ENCODE measurements around the gene SPRYD3.

SPRYD3 gene

DNA sequence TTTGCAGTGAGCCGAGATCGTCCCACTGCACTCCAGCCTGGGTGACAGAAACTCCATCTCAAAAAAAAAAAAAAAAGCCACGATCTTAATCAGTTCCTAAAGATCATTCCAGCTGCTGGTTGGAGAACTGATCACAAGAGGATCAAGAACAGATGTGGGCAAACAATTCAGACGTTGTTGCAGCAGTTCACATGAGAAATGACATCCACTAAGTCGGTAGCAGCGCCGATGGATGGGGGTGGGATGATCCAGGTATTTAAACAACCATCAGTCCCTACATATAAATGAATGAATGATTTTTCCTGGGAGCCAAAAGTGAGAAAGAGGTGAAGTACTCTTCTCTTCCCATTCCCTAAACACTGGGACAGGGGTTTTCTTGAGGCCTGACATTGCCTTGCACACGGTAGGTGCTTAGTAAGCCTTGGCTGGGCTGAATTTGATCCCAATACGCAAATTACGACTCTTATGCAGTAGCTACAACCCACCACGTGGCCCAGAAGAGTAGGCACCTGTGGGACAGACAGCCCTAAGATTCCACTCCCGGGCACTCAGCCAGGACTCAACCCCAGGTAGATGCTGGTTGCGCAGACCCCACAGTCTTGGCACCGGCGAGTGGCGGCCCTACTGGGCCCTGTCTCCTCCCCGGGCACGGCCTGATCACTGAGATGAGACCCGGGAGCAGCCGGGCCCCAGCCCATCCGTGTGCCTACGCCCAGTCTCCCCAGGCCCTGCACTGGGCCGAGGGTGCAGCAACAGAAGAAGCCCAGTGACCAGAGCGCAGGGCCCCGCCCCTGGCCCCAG lies 565 bp downstream of the SPRYD3 start:
- DNase-seq (ENCODE audit: low read depth) = no peak

DNA sequence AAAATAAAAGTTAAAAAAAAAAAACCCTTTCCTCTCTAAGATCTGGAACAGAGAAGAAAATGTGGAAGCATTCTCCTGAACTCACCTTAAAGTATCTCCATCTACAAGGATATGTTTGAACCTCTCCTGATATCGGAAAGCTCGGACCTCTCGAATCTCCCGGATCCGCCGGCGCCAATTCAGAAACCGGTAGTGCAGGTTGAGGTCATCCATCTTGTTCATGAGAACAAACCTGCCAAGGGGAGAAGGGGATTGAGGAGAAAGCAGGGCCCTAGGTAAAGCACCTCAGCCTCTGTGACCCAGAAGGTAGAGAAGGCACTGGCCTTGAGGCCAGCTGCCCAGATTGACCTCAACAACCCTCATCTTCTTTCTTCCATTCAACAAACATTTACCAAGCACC lies 2.2 kb downstream of the SPRYD3 start:
- no peak for DNase-seq (ENCODE audit: low read depth)

DNA sequence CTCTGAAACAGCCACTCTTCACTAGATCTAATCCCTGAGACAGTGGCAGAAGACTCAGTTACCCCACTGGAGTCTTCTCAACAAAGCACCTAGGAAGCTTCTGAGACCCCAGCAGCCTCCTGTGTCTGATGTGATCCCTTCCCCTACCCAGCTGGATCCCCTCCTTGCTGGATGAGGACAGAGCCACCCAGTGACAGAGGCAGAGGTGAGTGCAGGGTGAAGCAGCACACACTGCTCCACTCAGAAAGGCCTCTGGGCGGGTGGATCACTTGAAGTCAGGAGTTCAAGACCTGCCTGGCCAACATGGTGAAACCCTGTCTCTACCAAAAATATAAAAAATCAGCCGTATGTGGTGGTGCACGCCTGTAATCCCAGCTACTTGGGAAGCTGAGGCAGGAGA lies 2.7 kb downstream of the SPRYD3 start:
- DNase-seq (ENCODE audit: low read depth) = no peak

DNA sequence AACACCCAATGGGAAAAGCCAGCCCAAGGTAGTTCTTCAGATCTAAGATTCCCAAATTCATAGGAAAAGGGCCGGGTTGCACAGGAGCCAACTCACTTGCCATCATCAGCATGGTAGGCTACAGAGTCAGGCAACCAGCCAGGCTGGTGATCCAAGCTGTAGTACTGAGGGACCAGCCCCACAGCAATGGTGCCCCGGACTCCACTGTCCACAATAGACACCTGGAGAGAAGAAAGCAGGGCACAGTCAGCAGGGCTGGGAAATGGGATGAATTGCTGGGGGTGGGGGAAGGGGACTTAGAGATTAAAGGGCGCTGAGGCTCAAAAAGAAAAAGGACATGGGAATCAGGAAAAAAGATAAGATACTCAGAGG lies 4.2 kb downstream of the SPRYD3 start:
- DNase-seq (ENCODE audit: low read depth) = no peak

DNA sequence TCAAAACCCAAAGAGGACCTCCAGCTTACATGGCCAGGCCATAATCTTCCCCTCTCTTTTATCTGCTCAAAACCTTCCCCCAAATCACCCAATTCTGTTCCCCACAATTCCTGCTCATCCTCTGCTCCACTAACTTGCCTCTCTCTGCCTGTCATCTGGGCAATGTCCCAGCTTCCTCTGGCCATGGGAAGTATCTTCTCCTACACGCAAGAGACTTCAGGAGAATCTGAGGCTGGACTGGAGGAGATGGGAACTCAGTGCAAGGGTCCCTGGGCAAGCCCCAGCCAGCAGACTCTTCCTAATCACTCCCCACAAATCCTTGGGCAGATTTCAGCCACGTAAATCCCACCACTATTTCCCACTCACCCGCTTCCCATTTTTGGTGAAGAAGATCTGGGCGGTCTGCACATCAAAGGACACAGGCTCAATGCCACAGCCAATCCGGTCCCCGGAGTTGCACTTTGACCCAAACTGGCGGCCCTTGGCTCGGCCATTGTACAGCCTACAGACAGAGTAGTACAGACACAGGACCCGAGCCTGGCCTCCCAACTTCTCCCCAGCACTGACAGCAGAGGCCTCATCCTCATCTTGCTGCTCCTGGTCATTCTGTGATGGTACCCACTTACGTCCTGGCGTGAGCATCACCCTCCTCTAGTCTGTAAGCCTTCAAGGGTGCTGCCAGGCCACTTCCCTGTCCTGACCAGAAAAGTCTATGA lies 4.7 kb downstream of the SPRYD3 start:
- no peak for DNase-seq (ENCODE audit: low read depth)

DNA sequence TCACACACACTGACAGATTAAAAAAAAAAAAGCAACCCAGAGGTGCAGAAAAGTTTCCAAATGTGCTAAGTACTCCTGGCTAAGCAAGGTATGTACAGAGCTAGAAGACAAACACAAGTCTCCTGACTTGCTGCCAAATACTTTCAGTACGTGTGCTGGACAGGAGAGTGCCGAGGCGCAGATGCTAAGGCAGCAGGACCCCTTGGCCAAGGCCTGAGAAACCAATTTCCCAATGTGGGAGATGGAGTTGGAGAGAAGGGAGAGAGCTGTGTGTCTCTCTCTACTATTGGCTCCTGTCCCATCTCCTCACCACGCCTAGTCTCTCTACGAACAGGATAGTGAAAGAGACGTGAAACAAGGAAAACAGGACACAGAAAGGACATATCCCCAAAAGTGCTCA lies 5.3 kb downstream of the SPRYD3 start:
- no peak for DNase-seq (ENCODE audit: low read depth)

DNA sequence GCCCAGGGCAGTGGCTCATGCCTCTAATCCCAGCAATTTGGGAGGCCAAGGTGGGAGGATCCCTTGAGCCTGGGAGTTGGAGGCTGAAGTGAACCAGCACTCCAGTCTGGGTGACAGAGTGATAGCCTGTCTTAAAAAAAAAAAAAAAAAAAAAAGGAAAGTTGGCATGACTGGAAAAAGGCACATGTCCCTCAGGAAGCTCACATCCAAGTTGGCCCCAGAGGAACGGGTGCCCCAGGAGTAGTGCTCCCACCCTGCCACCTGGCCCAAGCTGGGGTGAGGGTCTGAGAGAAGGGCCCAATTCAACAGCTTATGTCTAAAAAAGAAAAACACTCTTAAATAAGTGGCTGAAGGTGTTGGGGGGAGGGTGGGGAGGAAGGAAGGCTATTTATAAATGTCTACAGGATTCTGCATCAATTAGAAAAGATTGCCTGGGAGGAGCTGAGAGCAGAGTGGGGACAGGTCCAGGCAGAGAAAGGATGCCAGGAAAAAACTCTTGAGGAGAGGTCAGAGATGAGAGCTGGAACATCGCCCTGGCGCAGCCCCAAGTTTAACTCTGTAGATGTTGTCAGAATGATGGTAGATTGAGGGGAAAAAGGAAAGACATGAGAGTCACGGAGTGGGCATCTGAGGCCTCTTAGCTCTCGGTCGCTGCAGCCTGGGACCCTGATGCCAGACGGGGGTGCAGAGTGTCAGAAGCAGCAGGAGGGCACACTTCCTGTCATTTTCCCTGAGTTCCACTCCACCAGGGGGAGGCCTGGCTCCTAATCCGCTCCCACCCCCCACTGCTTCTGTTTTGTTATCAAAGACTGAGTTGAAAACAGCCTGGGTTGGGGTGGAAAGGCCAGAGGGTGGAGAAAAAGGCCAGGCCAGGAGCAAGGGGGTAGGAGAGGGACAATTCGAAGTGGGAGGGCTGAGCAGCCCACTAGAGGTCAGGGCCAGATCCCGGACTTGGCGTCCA lies 7.3 kb downstream of the SPRYD3 start:
- no peak for DNase-seq (ENCODE audit: low read depth)

DNA sequence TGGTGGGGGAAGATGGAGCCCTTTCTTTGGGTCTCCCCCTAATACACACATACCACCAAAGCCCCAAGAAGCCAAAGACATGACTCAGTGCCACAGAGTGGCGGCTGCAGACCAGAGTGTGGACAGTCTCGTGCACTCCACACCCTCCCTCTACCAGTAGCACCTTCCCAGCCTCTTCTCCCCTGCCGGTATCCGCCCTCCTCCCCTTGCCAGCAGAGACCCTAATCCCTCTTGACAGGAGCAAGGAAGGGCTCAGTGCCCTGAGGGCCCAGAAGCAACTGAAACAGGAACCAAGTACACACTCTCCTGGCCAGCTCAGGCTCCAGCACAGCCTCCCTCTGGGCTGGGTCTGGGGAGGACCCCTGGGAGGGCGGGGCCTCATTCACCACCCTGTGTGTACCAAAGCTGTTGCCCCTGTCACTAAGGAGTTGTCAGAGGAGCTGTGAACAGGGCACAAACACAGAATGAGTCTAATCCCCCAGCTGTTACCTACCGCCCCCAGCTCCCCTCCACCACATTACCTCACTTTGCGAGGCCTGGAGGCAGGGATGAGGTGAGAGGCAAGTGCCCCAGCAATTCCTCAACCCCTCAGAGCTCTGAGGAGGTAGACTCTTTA lies 8.2 kb downstream of the SPRYD3 start:
- no peak for DNase-seq (ENCODE audit: low read depth)

DNA sequence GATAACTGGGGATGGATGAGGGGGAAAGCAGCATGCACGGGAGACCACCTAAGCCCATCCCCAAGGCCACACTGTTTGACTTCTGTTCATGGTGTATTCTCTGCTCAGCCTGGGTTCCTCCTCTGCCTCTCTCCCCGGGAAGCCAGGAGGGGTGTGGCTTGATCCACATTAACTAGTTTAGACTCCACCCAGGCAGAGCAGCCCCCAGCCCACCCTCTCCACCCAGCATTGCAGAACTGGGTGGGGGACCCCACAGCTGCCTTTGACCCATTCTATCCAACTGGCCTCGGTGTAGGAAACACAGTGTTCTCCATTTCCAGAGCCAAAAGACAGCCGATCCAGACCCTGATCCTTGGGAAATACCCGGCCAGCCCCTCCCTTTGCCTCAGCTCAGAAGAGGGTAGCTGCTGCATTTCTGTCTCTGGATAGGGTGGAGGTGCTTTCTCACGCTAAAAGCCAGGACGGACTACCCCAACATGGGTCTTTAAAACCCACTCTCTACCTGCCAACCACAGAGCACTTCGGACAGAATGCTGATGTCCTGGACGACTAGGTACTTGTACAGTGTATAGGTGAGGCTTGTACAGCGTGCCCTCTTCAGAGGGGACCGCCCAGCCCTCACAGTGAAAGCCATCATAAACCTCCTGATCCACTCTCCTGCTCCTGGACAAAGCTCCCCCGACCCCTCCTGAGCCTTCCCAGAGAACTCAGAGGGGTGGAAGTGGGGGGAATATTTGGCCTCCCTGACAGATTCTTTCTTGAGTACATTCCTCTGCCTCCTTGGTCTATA lies 9.4 kb downstream of the SPRYD3 start:
- DNase-seq (ENCODE audit: low read depth) = no peak

DNA sequence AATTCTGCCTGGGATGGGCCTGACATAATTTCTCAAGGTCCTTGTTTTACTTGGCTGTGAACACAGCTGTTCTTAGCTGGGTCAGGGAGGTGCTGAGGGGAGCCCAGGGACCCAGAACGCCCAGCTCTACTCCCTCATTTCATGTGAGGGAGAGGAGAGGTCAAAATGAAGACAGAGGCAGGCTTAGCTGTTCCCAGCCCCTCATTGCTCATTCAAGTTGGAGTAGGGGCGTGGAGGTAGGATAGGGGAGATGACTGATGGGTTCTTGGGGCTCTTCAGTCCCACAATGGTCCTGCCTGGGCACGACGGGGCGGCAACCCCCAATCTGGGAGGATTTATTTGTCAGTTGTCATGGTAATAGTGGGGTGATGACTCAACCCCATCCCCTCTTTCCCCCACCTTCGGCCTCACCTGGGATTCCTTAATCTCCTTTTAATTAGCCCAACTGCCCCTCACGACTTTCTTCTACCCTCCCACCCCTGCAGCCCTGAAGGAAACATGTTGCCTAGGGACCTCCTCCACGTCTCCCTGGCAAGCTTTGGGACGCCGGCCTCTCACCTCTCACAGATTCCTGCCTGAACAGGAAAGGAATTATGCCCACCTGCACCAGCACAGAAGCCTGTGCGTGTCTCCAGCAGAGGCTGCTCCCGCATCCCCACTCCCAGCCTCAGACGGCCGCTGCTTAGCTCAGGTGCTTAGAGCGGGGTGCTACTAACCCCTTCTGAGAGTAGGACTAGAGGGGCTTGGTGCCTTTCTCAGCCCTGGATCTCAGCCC lies 10.2 kb downstream of the SPRYD3 start:
- DNase-seq (ENCODE audit: low read depth) = no peak

DNA sequence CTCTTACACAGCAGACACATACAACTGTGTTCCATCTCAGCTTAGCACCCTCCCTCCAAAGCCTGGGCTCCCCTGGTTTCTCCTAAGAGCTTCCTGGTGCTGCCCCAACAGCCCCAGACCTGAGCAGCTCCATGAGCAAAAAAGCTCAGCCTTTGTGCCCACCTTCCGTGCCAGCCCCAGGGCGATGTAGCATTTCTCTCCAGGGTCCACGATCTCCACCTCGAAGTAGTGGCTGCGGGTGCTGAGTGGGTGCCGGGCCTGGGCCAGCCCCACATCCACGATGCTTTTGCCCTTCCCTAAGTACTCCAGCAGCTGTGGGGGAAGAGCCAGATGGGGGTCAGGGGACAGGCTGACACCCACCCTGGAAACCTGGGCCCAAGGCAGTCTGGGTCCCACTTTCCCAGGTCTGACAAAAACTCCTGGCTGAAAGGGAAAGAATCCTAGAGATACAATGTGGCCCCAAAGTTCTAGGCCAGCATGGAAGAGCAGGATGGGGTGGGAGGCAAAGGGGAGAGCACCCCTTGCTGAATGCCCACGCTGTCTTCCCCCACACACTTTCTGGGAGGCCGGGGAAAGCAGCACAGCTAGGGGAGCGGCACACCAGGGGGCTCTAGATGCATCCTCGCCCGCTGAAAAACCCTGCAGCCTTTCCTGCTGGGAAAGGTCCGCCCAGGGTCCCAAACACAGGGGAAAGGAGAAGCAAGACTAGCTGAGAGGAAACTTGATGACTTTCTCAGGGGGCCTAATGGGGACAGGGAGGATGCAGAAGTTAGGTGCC lies 11.0 kb downstream of the SPRYD3 start:
- DNase-seq (ENCODE audit: low read depth) = no peak

DNA sequence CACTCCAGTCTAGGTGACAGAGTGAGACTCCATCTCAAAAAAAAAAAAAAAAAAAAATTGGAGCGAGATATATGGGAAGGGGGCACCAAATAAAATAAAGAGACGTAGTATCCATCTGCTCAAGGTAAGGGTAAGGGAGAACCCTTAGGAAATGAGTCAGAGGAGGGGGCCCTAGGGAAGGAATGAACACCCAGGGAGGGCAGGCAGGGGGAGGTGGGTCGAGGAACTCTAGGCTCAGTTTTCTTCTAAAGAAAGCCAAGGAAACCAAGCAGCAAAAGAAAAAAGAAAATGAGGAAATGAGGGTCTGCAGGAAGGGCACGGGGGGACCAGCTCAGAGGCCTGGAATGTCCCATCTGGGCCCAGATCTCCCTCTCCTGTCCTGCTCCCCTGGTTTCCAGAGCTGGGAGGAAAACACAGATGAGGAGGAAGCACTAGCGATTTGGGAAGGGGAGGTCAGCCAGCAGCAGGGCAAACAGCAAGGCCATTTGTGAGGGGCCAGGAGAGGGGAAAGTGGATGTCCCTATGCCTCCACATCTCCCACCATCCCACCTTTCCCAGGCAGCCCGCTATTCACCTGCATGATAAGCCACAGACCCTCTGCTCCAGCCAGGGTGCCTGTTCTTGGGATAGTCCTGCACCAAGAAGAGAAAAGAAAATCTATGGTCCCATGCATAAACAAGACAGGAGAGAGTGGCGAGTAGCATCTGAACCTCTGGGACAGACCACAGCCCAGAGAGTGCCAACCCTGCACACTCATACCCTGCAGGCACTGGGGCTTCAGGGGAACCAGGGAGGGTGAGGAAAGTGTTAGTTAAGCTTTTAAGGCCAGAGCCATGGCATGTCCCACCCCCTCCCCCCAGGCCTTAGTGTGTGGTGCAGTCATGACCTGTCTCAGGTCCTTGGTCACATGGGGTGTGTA lies 11.9 kb downstream of the SPRYD3 start:
- no peak for DNase-seq (ENCODE audit: low read depth)

DNA sequence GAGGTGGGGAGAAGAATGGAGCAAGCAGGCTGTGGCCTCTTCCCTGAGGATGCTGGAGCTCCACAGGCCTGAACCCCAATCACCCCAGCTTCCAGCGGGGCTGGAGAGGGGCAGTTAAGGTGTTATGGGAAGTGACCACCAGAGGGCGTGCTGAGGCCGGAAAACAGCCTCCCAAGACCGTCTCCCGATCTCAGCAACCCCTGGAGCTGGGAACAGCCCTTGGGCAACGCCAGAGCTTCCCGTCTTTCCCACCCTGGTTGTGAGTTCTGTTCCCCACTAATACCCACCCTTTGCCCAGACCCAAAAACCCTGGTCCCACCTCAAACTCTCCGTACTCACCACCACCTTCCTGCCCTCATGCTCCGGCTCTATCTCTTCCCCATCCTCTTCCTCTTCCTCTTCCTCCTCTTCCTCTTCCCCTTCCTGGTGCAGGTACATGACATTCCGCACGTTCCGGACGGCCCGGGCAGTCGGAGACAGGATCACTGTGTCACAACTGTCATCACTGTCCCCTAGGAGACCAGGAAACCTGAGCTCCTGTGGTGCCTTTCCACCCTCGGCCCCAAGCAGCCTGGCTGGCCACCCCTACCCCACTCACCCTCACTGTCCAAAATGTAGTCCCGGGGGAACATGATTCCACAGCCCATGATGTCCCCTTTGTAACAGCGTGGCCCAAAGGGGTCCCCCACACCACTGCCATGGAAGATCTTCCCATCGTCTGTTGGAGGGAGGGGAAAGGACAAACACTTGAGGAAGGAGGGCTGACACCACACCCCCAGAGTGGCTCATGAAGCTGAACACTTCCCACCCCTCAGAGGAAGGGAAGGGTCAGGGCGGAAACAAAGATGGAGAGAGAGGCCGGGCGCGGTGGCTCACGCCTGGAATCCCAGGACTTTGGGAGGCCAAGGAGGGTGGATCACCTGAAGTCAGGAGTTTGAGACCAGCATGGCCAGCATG lies 12.9 kb downstream of the SPRYD3 start:
- DNase-seq (ENCODE audit: low read depth) = no peak

DNA sequence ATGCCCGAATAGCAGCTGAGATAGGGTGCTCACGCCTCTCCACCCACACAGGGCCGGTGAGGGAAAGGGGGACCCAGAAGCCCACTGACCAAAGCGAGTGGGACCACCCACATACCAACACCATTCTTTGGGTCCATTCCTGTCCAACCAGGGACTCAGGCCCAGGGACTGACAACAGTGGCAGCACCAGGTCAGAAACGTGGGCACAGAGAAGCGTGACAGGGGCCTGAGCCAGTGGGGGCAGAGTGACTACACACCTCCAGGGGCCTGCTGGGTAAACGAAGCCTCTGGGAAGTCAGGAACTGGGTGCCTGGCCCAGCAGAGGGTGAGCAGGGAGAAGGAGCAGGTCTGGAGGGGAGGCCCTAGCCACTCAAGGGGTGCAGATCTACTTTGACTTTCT lies 13.7 kb downstream of the SPRYD3 start:
- no peak for DNase-seq (ENCODE audit: low read depth)

DNA sequence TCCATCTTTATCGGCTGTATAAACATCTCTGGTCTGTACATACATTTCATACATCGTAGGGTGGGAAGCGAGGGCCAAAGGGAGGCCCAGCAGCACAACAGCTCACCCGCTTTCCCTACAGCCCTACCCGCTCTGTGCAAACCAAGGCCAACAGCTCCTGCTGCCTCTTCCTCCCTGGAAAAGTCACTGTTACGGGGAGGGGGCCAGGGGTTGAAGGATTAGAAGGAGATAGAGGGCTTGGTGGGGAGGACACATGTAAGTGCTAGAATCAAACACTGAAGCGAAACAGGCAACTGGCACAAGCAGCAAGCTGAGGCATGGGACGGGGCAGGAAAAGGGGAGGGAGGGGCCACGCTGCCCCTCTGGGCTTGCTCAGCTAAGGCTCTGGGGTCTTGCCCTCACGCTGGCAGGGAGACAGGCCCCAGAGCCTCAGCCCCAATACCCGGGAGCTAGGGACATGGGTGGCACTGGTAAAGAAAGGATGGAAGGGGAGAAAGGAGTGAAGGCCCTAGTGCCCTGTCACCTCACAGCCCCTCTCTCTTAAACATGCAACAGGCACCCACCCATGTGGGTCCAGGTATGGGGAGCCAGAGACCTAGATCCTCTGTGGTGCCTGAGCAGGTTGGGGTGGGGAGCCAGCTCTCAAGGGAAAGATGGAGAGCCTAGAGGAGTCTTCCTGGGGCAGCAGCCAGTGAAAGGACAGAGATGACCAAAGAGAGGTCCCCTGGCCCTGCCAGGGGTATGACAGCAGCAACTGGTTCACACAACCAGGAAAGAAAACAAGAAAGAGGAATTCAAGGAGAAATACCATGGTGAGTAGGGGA lies 14.4 kb downstream of the SPRYD3 start:
- DNase-seq (ENCODE audit: low read depth) = no peak

Measured in GM04503 (cell line).